Inflammatory macrophage treated with lipopolysaccharide for 4 hours (primary cell): ENCODE measurements around the gene SRRM3.
A peak's percentile ranks its signal among the peaks of the same experiment; 100 is the strongest.
"Not testable (repeated sequence)": the region's sequence is repeated elsewhere in the genome, so short reads cannot be mapped to it uniquely, and the experiment has no call there.

Experiments used
- DNase-seq: peaks from one replicate; pipeline ENCODE4 v3.0.0-alpha.2; 2020

The SRRM3 gene

DNA sequence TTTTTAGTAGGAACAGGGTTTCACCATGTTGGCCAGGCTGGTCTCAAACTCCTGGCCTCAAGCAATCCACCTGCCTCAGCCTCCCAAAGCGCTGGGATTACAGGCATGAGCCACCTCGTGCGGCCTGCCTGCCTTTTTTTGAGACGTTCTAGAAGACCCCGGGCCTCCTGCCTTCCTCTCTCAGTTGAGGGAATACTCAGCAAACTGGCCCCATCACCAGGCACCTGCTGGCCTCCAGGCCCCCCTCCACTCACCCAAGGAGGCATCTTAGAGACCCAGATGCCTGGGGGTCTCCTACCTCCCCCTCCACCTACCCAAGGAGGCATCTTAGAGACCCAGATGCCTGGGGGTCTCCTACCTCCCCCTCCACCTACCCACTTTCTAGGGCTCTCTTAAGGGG, 91.2 kb downstream of the SRRM3 start:
- DNase-seq: not testable (repeated sequence)

DNA sequence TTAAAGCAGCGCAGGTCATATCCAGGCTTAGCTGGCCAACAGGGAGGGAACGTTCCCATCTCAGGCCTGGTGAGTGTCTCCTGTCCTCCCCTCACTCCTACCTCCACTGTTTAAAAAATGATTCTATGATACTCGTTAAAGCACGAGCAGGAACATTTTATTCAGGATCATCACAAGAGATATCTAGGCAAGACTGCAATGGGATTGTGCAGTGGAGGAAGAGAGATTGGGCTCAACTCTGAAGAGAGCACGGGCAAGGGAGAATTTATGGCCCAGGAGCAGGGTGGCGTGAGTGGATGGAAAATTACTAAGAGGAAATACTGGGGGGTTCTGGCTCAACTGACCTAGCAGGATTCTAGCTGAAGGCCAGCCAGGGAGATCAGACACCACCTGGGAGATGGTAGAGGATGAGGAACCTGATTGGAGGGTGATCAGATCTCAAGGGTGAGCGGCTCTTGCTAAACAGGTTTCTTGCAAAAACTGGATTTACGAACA, 91.8 kb downstream of the SRRM3 start:
- no peak for DNase-seq

DNA sequence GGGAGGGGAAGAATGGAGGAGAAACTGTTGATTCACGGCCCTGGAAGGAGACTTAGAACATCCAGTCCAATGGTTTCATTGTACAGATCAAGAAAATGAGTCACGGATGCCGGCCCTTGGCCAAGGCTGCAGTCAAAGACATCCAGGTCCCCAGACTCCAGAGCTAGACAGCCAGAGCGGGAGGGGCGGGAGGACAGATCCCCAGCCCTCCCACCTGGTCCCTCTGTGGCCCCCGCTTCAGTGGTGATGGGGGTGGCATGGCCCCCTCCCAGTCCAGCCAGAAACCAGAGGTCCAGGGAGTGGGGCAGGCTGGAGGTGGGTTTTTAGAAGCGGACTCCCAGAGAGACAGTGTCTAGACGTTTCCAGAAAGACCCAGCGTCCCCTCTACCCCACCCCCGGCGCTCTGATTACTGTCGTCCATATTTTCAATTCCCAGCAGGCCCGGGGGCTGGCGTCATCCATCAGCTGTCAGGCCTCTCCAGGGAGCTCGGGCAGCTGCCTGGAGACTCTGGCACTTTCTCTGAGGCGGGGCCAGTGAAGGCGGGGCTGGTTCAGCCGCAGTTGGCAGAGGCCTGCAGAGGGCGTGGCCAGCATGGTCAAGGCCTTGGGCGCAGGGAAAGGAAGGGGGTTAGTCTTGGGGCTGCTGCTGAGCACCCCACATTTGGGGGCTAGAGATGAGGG, 92.8 kb downstream of the SRRM3 start:
- DNase-seq: peak; percentile 91

DNA sequence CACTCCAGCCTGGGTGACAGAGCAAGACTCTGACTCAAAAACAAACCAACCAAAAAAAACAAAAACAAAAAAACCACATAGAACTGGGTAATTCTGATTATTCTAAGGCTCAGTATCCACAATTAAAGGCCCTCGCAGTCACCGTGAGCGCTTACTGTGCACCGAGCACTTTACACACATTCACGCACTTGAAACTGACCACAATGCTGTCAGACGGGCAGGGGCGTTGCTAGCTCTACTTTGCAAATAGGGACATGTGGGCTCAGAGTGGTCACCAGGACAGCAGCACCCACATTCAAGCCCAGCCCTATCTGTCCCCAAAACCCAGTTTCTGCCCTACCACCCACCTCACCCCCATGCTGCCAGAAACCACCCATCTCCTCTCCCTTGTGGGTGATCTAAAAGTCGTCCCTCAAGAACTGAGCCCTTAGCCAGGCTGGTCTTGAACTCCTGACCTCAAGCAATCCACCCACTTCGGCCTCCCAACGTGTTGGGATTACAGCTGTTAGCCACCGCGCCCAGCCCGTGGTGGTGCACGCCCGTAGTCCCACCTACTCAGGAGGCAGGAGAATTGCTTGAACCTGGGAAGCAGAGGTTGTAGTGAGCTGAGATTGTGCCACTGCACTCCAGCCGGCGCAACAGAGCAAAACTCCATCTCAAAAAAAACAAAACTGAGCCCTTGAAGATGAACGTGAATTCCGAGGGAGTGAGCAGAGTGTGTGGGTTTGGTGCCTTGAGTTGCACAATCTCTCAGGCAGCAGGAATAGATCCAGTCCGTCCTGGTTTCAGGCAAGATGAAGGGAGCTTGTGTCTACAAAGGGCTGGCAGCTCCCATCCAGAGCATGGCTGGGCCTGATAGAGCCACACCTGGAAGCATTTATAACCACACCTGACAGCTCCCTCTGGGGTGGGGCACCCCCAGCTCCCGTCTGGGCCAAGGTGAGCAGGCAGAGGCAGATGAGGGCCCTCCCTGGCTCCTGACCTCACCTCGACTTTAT, 95.3 kb downstream of the SRRM3 start:
- no peak for DNase-seq

DNA sequence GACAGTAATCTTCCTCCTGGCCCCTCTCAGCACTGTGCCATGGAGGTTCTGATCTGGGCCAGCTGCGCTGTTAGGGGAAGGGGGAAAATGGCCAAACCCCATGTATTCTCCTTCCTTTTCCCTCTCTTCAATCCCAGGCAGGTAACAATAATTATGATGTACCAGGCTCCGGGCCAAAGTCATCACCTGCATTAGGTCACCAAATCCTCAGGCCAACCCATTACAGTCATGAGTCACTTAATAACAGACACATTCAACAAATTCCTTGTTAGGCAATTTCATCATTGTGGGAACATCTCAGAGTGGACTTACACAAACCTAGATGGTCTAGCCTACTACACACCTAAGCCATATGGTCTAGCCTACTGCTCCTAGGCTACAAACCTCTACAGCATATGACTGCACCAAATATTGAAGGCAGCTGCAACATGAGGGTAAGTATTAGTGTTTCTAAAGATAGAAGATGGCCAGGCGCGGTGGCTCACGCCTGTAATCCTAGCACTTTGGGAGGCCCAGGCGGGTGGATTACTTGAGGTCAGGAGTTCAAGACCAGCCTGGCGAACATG, 98.6 kb downstream of the SRRM3 start:
- no peak for DNase-seq

DNA sequence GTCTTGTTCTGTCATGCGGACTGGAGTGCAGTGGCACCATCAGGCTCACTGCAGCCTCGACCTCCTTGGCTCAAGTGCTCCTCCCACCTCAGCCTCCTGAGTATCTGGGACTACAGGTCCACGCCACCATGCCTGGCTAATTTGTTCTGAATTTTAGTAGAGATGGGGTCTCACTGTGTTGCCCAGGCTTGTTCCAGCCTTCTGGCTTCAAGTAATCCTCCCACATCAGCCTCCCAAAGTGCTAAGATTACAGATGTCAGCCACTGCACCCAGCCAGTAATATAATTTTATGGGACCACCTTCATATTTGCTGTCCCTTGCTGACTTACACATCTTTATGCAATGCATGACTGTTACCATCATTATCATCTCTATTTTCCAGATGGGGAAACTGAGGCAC, 99.3 kb downstream of the SRRM3 start:
- DNase-seq: no peak

DNA sequence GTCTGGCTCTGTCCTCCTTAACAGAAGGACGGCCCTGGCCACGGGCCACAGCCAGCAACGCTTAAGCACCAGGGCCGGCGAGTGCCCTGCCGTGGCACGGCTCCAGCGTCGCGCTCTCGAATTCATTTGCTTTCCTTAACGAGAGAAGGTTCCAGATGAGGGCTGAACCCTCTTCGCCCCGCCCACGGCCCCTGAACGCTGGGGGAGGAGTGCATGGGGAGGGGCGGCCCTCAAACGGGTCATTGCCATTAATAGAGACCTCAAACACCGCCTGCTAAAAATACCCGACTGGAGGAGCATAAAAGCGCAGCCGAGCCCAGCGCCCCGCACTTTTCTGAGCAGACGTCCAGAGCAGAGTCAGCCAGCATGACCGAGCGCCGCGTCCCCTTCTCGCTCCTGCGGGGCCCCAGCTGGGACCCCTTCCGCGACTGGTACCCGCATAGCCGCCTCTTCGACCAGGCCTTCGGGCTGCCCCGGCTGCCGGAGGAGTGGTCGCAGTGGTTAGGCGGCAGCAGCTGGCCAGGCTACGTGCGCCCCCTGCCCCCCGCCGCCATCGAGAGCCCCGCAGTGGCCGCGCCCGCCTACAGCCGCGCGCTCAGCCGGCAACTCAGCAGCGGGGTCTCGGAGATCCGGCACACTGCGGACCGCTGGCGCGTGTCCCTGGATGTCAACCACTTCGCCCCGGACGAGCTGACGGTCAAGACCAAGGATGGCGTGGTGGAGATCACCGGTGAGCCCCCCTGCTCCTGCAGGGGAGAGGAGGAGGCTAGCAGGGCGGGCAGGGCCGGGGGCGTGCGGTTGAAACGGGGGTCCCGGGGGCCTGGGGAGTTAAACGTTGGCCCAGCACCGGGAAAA, 100.9 kb downstream of the SRRM3 start, which contains the start of gene HSPB1:
HSPB1 (plus strand) TSS at position 327 of the 855 bp plus-strand sequence; CDS start at position 367, 40 bp downstream.
- peak; percentile 78 for DNase-seq

DNA sequence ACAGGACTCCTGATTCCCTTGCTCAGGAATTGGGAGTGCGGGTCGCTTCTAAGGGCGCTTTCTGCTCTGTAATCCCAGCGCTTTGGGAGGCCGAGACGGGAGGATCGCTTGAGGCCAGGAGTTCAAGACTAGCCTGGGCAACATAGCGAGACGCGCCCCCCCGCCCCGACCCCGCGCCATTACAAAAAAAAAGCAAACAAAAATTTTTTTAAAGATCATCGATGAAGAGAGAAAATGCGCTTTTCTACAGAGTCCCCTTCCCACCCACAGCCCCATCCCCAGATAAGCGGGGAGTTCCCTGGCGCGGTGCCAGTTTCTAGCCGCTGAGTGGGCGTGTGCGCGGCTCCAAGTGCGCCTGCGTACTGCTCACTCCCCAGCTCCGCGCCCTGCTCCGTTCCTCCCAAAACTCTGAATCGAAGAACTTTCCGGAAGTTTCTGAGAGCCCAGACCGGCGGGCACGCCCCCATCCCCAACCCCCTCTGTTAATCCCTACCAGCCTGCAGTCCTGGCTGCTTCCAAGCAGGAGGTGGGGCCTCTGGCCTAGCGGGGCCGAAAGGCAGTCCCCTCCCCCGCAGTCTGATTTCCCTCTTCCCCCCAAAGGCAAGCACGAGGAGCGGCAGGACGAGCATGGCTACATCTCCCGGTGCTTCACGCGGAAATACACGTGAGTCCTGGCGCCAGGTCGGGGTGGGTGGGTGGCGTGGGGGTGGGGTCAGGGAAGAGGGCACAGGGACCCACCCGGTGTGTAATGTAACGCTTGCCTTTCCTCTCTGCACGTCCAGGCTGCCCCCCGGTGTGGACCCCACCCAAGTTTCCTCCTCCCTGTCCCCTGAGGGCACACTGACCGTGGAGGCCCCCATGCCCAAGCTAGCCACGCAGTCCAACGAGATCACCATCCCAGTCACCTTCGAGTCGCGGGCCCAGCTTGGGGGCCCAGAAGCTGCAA, 101.8 kb downstream of the SRRM3 start:
- DNase-seq: peak; percentile 83

DNA sequence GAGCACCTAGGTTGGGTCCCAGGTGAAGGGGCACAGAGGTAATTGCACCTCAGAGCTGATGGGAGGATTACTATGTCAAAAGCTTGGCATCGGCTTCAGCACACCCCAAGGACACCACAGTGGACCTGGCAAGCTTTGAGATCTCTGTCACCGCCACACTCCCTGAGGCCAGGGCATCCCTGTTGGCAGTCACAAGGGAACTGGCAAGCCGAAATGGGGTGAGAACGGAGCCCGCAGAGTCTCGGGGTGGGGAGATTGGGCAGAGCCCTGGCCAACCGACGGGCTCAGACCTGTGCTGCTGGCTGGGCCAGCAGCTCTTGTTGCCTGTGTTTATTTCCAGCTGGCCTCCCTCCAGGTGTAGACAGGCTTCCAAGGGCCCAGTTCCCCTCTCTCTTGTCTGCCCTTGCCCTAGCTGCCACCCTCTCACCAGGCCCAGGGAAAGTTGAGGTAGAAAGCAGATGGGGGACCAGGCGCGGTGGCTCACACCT, 103.2 kb downstream of the SRRM3 start:
- no peak for DNase-seq

DNA sequence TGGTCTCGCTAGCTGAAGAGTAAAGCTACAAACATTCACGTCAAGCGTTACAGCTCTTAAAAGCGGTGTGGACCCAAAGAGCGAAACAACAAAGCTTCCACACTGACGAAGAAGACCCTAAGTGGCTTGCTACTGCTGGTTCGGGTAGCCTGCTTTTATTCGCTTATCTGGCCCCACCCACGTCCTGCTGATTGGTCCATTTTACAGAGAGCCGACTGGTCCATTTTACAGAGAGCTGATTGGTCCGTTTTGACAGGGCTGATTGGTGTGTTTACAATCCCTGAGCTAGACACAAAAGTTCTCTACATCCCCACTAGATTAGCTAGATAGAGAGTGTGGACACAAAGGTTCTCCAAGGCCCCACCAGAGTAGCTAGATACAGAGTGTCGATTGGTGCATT, 107.2 kb downstream of the SRRM3 start:
- not testable (repeated sequence) for DNase-seq

DNA sequence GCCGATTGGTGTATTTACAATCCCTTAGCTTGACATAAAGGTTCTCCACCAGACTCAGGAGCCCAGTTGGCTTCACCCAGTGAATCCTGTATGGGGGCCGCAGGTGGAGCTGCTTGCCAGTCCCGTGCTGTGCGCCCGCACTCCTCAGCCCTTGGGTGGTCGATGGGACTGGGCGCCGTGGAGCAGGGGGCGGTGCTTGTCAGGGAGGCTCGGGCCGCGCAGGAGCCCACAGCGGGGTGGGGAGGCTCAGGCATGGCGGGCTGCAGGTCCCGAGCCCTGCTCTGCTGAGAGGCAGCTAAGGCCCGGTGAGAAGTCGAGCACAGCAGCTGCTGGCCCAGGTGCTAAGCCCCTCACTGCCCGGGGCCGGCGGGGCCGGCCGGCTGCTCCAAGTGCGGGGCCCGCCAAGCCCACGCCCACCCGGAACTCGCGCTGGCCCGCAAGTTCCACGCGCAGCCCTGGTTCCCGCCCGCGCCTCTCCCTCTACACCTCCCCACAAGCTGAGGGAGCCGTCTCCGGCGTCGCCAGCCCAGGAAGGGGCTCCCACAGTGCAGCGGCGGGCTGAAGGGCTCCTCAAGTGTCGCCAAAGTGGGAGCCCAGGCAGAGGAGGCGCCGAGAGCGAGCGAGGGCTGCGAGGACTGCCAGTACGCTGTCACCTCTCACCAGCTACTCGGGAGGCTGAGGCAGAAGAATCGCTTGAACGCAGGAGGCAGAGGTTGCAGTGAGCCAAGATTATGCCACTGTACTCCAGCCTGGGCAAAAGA, 107.8 kb downstream of the SRRM3 start:
- not testable (repeated sequence) for DNase-seq

DNA sequence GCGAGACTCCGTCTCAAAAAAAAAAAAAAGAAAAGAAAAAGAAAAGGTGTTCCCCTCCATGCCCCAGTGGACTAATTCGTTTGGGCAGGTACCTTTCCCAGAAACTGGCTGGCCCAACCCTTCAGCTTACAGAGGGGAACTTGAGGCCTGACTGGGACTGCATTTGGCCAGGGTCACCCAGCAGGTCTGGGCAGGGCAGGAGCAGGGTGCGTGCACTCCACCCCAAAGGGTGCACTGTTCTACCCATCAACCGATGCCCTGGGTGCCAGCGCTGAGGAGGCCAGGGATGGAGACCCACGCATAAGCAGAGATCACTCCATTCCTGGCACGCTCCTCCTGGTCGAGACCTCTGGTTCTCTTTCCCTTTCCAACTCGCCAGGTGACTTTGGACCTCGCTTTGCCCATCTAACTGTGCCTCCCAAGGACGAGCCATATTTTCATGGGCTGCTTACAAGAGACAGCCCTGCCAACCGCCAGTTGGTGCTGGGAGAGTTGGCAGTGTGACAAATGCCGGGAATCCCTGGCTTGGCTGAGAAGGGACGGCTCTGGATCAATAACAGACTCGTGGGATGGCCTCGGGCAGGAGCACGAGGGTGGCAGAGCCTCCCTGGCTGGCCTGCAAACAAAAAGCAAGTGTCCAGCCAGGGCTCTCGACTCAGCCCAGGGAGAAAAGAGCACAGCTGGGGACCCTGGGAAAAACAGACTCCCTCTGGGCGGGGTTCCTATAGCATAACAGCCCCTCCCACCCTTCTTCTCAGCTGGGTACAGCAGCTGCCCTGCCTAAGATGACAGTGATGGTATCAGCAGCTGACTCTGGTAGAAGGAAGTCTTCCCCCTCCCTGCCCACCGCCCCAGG, 108.6 kb downstream of the SRRM3 start:
- DNase-seq: no peak

DNA sequence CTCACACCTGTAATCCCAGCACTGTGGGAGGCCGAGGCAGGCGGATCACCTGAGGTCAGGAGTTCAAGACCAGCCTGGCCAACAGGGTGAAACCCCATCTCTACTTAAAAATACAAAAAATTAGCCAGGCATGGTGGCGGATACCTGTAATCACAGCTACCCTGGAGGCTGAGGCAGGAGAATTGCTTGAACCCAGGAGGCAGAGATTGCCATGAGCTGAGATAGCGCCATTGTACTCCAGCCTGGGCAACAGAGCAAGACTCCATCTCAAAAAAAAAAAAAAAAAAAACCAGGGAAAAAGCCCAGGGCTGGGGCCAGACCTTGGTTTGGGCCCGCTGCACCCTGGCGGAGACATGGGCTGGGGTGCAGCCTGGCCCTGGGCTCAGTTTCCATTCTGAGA, 110.1 kb downstream of the SRRM3 start:
- DNase-seq: not testable (repeated sequence)

DNA sequence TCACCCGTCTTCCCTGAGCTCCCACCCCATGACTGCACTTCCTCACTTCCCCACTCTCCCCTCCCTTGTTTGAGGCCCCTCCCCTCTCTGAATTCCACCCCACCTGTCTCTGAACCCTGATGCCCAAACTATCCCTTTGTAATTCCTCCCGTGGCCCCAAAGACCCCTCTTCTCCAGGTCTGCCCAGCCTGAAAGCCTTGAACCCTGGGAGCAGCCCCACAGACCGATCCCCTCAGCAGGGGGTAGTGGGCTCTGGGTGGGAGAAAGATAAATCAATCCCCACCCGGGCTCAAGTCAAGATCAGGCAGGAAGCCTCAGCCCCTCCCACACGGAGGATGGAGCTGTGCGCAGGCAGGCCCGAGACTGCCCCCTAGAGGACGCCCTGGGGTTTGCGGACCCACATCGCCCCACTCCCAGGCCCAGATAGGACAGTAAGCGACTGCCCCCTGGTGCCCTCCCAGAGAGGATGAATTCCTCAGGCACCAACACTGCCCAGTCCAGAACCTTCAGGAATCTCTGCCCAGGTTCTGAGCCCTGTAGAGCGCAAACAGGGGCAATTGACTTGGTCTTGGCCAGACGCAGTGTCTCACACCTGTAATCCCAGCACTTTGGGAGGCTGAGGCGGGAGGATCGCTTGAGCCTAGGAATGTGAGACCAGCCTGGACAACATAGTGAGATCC, 112.5 kb downstream of the SRRM3 start:
- peak; percentile 92 for DNase-seq

DNA sequence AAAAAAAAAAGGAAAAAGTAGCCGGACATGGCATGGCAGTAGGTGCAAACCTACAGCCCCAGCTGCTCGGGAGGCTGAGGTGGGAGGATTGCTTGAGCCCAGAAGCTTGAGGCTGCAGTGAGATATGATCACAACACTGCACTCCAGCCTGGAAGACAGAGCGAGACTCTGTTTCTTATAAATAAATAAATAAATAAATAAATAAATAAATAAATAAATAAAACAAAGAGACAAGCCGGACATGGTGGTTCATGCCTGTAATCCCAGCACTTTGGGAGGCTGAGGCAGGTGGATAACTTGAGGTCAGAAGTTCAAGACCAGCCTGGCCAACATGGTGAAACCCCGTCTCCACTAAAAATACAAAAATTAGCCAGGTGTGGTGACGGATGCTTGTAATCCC, 113.0 kb downstream of the SRRM3 start:
- DNase-seq: not testable (repeated sequence)

DNA sequence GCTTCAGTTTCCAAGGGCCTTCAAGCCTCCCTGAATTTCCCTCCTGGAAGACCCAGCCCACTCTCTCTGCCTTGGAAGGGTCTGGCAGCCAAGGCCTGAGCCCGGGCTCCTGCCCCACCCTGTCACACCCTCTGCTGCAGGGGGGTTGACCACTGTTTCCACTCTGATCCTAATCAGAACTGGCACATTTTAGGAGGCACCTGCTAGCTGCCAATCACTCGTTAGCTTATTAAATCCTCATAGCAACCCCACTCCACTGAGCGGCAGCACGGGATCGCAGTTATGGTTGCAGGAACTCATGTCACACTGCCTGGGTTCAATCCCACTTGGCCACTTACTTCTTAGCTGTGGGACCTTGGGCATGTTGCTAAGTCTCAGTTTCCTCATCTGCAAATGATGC, 113.7 kb downstream of the SRRM3 start:
- DNase-seq: peak; percentile 66

DNA sequence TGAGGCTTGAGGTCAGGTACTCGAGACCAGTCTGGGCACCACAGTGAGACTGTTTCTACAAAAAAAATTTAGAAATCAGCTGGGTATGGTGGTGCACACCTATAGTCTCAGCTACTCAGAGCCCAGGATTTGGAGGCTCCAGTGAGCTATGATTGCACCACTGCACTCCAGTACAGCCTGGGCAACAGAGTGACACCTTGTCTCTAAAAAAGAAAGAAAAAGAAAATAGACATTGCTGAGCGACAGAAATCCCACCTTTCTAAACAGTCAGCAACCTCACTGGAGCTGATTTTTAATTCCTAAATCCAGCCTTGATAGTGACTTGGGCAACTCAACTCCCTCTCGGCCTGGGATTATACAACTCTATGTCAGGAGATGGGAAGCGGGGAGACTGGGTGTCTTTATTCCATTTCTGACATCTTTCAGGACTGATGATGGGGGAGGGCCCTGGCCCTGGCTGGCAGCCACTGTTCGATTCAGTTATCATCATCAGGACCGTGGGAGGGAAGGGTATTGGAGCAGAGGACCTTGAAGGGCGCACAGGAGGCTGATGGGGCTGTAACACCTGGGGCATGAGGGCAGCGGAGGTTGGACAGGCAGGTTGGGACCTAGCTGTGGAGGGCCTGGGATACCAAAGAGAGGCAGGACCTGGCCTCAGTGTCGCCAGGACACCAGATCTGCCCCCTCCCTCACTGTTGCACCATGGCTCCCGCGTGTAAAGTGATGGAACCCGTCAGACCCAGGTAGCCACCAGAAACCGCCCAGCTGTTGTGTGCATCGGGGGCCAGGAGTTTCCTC, 115.5 kb downstream of the SRRM3 start:
- DNase-seq: no peak
